Measurements from ENCODE around the gene ADCYAP1R1. TPM values are rescaled to one million over a fixed set of nuclear protein-coding genes. Genes with fewer than 3 reads are reported as not detected.

ADCYAP1R1 gene
- total RNA-seq, 4 donors from 2014 or later: 1.9 to 7.4 (median 3.4) TPM

- TF ChIP-seq CTCF (IDR thresholded peaks at IDR 0.05): no peak
- no peak for TF ChIP-seq POLR2AphosphoS5 (IDR thresholded peaks at IDR 0.05)
- no peak for TF ChIP-seq POLR2A (IDR thresholded peaks at IDR 0.05)
- no peak for TF ChIP-seq EP300 (IDR thresholded peaks at IDR 0.05; ENCODE audit: low read depth)
- no peak overlapping the region for H3K27ac ChIP-seq
- DNase-seq: no peak
- in situ Hi-C loops (cut with MboI; ENCODE audit: low pct_ligation_motif_present in 1 of 4, low pct_unique_long_range_greater_than_20kb in 1 of 4, low sequenced_read_pairs in 3 of 4): loop anchor here (5.0 to 25.0 kb wide), 5 partner anchors 139 to 321 kb away; no protein-coding TSS in a partner anchor
- H3K4me1 ChIP-seq: no peaks in the 10 kb centered on the region
- H3K27me3 ChIP-seq: no peaks in the 10 kb centered on the region
- H3K4me3 ChIP-seq: no peak overlapping the region
- no peaks in the 10 kb centered on the region for H3K9me3 ChIP-seq
- H3K36me3 ChIP-seq: no peaks in the 10 kb centered on the region
- 50 to 62% methylated on average over 2 of the region's 2 CpGs for WGBS, 2 donors (ENCODE audit: low coverage in 1 of 2)
- intact Hi-C loops (cut with DNase I; ENCODE audit: low total_unique reads): loop anchor here (5.0 kb wide), 1 partner anchor 141 kb away; no protein-coding TSS in a partner anchor
These were observed 71.6 kb downstream of the ADCYAP1R1 start for GRCh38 chr7:31123726-31124125.

- WGBS, 2 donors (ENCODE audit: low coverage in 1 of 2): 89% methylated on average over 4 of the region's 4 CpGs; no CpG with 5 or more reads in 1 of the 2 donors
- Histone ChIP-seq H3K27me3 (no peaks in the 10 kb centered on the region), H3K27ac (no peak overlapping the region), H3K4me3 (no peak overlapping the region), H3K9me3 (no peaks in the 10 kb centered on the region), H3K36me3 (no peaks in the 10 kb centered on the region), H3K4me1 (no peaks in the 10 kb centered on the region)
- in situ Hi-C loops (cut with MboI; ENCODE audit: low pct_ligation_motif_present in 1 of 4, low pct_unique_long_range_greater_than_20kb in 1 of 4, low sequenced_read_pairs in 3 of 4): loop anchor here (10.0 to 25.0 kb wide), 4 partner anchors 140 to 612 kb away; no protein-coding TSS in a partner anchor
- TF ChIP-seq POLR2AphosphoS5 (IDR thresholded peaks at IDR 0.05) (no peak), POLR2A (IDR thresholded peaks at IDR 0.05) (no peak), CTCF (IDR thresholded peaks at IDR 0.05) (no peak), EP300 (IDR thresholded peaks at IDR 0.05; ENCODE audit: low read depth) (no peak)
- DNase-seq: no peak
- intact Hi-C loops (cut with DNase I; ENCODE audit: low total_unique reads): no loop called here
These were observed 73.1 kb downstream of the ADCYAP1R1 start for GRCh38 chr7:31125171-31125570.

- Histone ChIP-seq H3K27ac (no peak overlapping the region), H3K9me3 (no peaks in the 10 kb centered on the region), H3K4me3 (no peak overlapping the region), H3K27me3 (no peaks in the 10 kb centered on the region), H3K36me3 (no peaks in the 10 kb centered on the region), H3K4me1 (no peaks in the 10 kb centered on the region)
- DNase-seq: no peak
- whole genome bisulfite sequencing, 2 donors (ENCODE audit: low coverage in 1 of 2): 52 to 60% methylated on average over 1 of the region's 1 CpG
- intact Hi-C loops (cut with DNase I; ENCODE audit: low total_unique reads) (no loop called here), in situ Hi-C loops (cut with MboI; ENCODE audit: low pct_ligation_motif_present in 1 of 4, low pct_unique_long_range_greater_than_20kb in 1 of 4, low sequenced_read_pairs in 3 of 4) (loop anchor here (10.0 to 25.0 kb wide), 4 partner anchors 142 to 610 kb away; no protein-coding TSS in a partner anchor)
- TF ChIP-seq EP300 (IDR thresholded peaks at IDR 0.05; ENCODE audit: low read depth): no peak
- no peak for TF ChIP-seq CTCF (IDR thresholded peaks at IDR 0.05)
- no peak for TF ChIP-seq POLR2AphosphoS5 (IDR thresholded peaks at IDR 0.05)
- no peak for TF ChIP-seq POLR2A (IDR thresholded peaks at IDR 0.05)
These were observed 74.9 kb downstream of the ADCYAP1R1 start for GRCh38 chr7:31126976-31127375.

- TF ChIP-seq CTCF (IDR thresholded peaks at IDR 0.05): no peak
- no peak for TF ChIP-seq POLR2AphosphoS5 (IDR thresholded peaks at IDR 0.05)
- no peak for TF ChIP-seq EP300 (IDR thresholded peaks at IDR 0.05; ENCODE audit: low read depth)
- TF ChIP-seq POLR2A (IDR thresholded peaks at IDR 0.05): no peak
- in situ Hi-C loops (cut with MboI; ENCODE audit: low pct_ligation_motif_present in 1 of 4, low pct_unique_long_range_greater_than_20kb in 1 of 4, low sequenced_read_pairs in 3 of 4): loop anchor here (10.0 to 25.0 kb wide), 4 partner anchors 144 to 608 kb away; no protein-coding TSS in a partner anchor
- no peak overlapping the region for H3K4me3 ChIP-seq
- H3K4me1 ChIP-seq: no peaks in the 10 kb centered on the region
- H3K27me3 ChIP-seq: no peaks in the 10 kb centered on the region
- intact Hi-C loops (cut with DNase I; ENCODE audit: low total_unique reads): no loop called here
- no peak overlapping the region for H3K27ac ChIP-seq
- DNase-seq: no peak
- H3K9me3 ChIP-seq: no peaks in the 10 kb centered on the region
- no peaks in the 10 kb centered on the region for H3K36me3 ChIP-seq
- 72 to 92% methylated on average over 2 to 3 of the region's 3 CpGs for WGBS, 2 donors (ENCODE audit: low coverage in 1 of 2)
These were observed 77.0 kb downstream of the ADCYAP1R1 start for GRCh38 chr7:31129067-31129466.
